HEK293 (cell line): ENCODE data around the gene TMEM81.

Experiments
- CTCF ChIA-PET: fragments of 350-600 bp; formaldehyde crosslinking; extraction: SDS; loops from one replicate; lab custom pipeline; 2021; ENCODE audit warnings: antibody characterized with exemption; lab: Yijun Ruan, JAX
- POLR2A ChIA-PET: fragments of 300-600 bp; formaldehyde crosslinking; extraction: SDS; loops from one replicate; lab custom pipeline; 2020; ENCODE audit warnings: antibody characterized with exemption, inconsistent platforms; lab: Yijun Ruan, JAX
- H3K27ac ChIP-seq: fragments of 200-500 bp; sonication (Bioruptor generic); 2 replicates; pipeline ENCODE4 v1.5.1; 2014; ENCODE audit warnings: low read depth, low read length, control low read depth, inconsistent platforms; ENCODE audit errors: extremely low read depth
- H3K36me3 ChIP-seq, 2 experiments: fragments of 200-500 bp in 1 of 2; sonication (Bioruptor generic) in 1 of 2; 1 replicate in 1 of 2; 2 replicates in 1 of 2; pipeline ENCODE4 v1.5.1; 2014 to 2017; ENCODE audit warnings: inconsistent platforms in 2 of 2, low read length in 2 of 2; ENCODE audit not compliant: control insufficient read depth in 2 of 2, insufficient read depth in 1 of 2
- H3K4me1 ChIP-seq: fragments of 200-500 bp; sonication (Bioruptor generic); 2 replicates; pipeline ENCODE4 v1.5.1; 2014; ENCODE audit warnings: mild to moderate bottlenecking, low read length, inconsistent platforms; ENCODE audit not compliant: control insufficient read depth, insufficient read depth
- H3K4me3 ChIP-seq: 2 replicates; pipeline ENCODE4 v1.5.1; 2011; ENCODE audit warnings: low read depth, mild to moderate bottlenecking, control low read depth, low read length, moderate library complexity
- H3K9me3 ChIP-seq: fragments of 200-500 bp; sonication (Bioruptor generic); 2 replicates; pipeline ENCODE4 v1.5.1; 2014; ENCODE audit warnings: low read depth, low read length, inconsistent platforms; ENCODE audit not compliant: control insufficient read depth, insufficient read depth
- BCL11B ChIP-seq: fragments of 450-650 bp; formaldehyde crosslinking; IDR thresholded peaks from 2 replicates; pipeline ENCODE4 v1.5.1; 2016; ENCODE audit warnings: low read depth, missing biosample characterization, missing genetic modification characterization
- HOXC10 ChIP-seq: sonication (generic); formaldehyde crosslinking; IDR thresholded peaks from 2 replicates; pipeline ENCODE4 v1.8.1; 2023; ENCODE audit warnings: mild to moderate bottlenecking, missing genetic modification reagents
- IKZF3 ChIP-seq: fragments of 450-650 bp; IDR thresholded peaks from 2 replicates; pipeline ENCODE4 v1.5.0; 2018; ENCODE audit warnings: missing biosample characterization, mild to moderate bottlenecking, missing genetic modification characterization, moderate library complexity
- KLF1 ChIP-seq: fragments of 450-650 bp; formaldehyde crosslinking; IDR thresholded peaks from 2 replicates; pipeline ENCODE4 v1.5.1; 2016; ENCODE audit warnings: missing biosample characterization, missing genetic modification characterization
- KLF7 ChIP-seq: fragments of 450-650 bp; formaldehyde crosslinking; IDR thresholded peaks from 2 replicates; pipeline ENCODE4 v1.5.1; 2016; ENCODE audit warnings: missing biosample characterization, missing genetic modification characterization, borderline replicate concordance
- SALL2 ChIP-seq: fragments of 450-650 bp; formaldehyde crosslinking; IDR thresholded peaks from 2 replicates; pipeline ENCODE4 v1.5.0; 2017; ENCODE audit warnings: missing biosample characterization, mild to moderate bottlenecking, missing genetic modification characterization, borderline replicate concordance
- YY1 ChIP-seq: fragments of 450-650 bp; formaldehyde crosslinking; IDR thresholded peaks from 2 replicates; pipeline ENCODE4 v1.5.1; 2018; ENCODE audit warnings: missing biosample characterization, missing genetic modification characterization
- ZBTB17 ChIP-seq: fragments of 450-650 bp; formaldehyde crosslinking; IDR thresholded peaks from 2 replicates; pipeline ENCODE4 v1.5.1; 2016; ENCODE audit warnings: missing biosample characterization, missing genetic modification characterization
- ZBTB6 ChIP-seq: fragments of 450-650 bp; formaldehyde crosslinking; IDR thresholded peaks from 2 replicates; pipeline ENCODE4 v1.5.1; 2017; ENCODE audit warnings: missing biosample characterization, missing genetic modification characterization
- ZNF121 ChIP-seq: fragments of 450-650 bp; formaldehyde crosslinking; IDR thresholded peaks from 2 replicates; pipeline ENCODE4 v1.5.1; 2016; ENCODE audit warnings: missing biosample characterization, missing genetic modification characterization
- ZNF133 ChIP-seq: fragments of 450-650 bp; formaldehyde crosslinking; IDR thresholded peaks from 2 replicates; pipeline ENCODE4 v1.5.1; 2016; ENCODE audit warnings: missing biosample characterization, missing genetic modification characterization
- ZNF169 ChIP-seq: fragments of 450-650 bp; formaldehyde crosslinking; IDR thresholded peaks from 2 replicates; pipeline ENCODE4 v1.5.1; 2016; ENCODE audit warnings: missing biosample characterization, missing genetic modification characterization
- ZNF2 ChIP-seq: fragments of 450-650 bp; formaldehyde crosslinking; IDR thresholded peaks from 2 replicates; pipeline ENCODE4 v1.5.1; 2016; ENCODE audit warnings: missing biosample characterization, missing genetic modification characterization
- ZNF211 ChIP-seq: fragments of 450-650 bp; formaldehyde crosslinking; IDR thresholded peaks from 2 replicates; pipeline ENCODE4 v1.5.1; 2016; ENCODE audit warnings: low read depth, missing biosample characterization, missing genetic modification characterization
- ZNF266 ChIP-seq: fragments of 450-650 bp; formaldehyde crosslinking; IDR thresholded peaks from 2 replicates; pipeline ENCODE4 v1.5.1; 2016; ENCODE audit warnings: missing biosample characterization, missing genetic modification characterization, low read depth
- ZNF302 ChIP-seq: fragments of 450-650 bp; formaldehyde crosslinking; IDR thresholded peaks from 2 replicates; pipeline ENCODE4 v1.5.1; 2016; ENCODE audit warnings: missing biosample characterization, missing genetic modification characterization, low read depth
- ZNF311 ChIP-seq: fragments of 450-650 bp; formaldehyde crosslinking; IDR thresholded peaks from 2 replicates; pipeline ENCODE4 v1.5.1; 2017; ENCODE audit warnings: missing biosample characterization, missing genetic modification characterization, borderline replicate concordance
- ZNF366 ChIP-seq: fragments of 450-650 bp; formaldehyde crosslinking; conservative IDR thresholded peaks from 2 replicates; pipeline ENCODE4 v1.5.1; 2016; ENCODE audit warnings: missing biosample characterization, missing genetic modification characterization
- ZNF426 ChIP-seq: fragments of 450-650 bp; formaldehyde crosslinking; IDR thresholded peaks from 2 replicates; pipeline ENCODE4 v1.5.1; 2017; ENCODE audit warnings: missing biosample characterization, missing genetic modification characterization, mild to moderate bottlenecking, inconsistent platforms, moderate library complexity
- ZNF473 ChIP-seq: fragments of 450-650 bp; formaldehyde crosslinking; IDR thresholded peaks from 2 replicates; pipeline ENCODE4 v1.5.1; 2017; ENCODE audit warnings: missing biosample characterization, missing genetic modification characterization
- ZNF544 ChIP-seq: fragments of 450-650 bp; formaldehyde crosslinking; IDR thresholded peaks from 2 replicates; pipeline ENCODE4 v1.5.0; 2017; ENCODE audit warnings: missing biosample characterization, missing genetic modification characterization
- ZNF660 ChIP-seq: fragments of 450-650 bp; IDR thresholded peaks from 2 replicates; pipeline ENCODE4 v1.5.1; 2018; ENCODE audit warnings: missing biosample characterization, mild to moderate bottlenecking, missing genetic modification characterization
- ZNF692 ChIP-seq: fragments of 450-650 bp; formaldehyde crosslinking; IDR thresholded peaks from 2 replicates; pipeline ENCODE4 v1.5.1; 2016; ENCODE audit warnings: missing biosample characterization, missing genetic modification characterization
- ZNF776 ChIP-seq: fragments of 450-650 bp; formaldehyde crosslinking; IDR thresholded peaks from 2 replicates; pipeline ENCODE4 v1.5.0; 2017; ENCODE audit warnings: missing biosample characterization, missing genetic modification characterization, borderline replicate concordance
- ZSCAN23 ChIP-seq: fragments of 450-650 bp; formaldehyde crosslinking; IDR thresholded peaks from 2 replicates; pipeline ENCODE4 v1.5.1; 2016; ENCODE audit warnings: missing biosample characterization, missing genetic modification characterization
- TF ChIP-seq, protein P1 (sequence below): fragments of 450-650 bp; formaldehyde crosslinking; IDR thresholded peaks from 2 replicates; pipeline ENCODE4 v1.5.1; 2016; ENCODE audit warnings: missing biosample characterization, missing genetic modification characterization
- TF ChIP-seq, protein P2 (sequence below): fragments of 450-650 bp; formaldehyde crosslinking; IDR thresholded peaks from 2 replicates; pipeline ENCODE4 v1.5.1; 2016; ENCODE audit warnings: missing biosample characterization, missing genetic modification characterization
- TF ChIP-seq, protein P3 (sequence below): fragments of 450-650 bp; formaldehyde crosslinking; IDR thresholded peaks from 2 replicates; pipeline ENCODE4 v1.5.1; 2016; ENCODE audit warnings: missing biosample characterization, missing genetic modification characterization

TMEM81 gene

GRCh38 chr1:205075642-205076155 is 8.6 kb downstream of the TMEM81 start (continued):
- TF ChIP-seq ZNF692 (no peak), ZNF133 (tag by site-specific recombination) (no peak)
- TF ChIP-seq, protein P1, sequence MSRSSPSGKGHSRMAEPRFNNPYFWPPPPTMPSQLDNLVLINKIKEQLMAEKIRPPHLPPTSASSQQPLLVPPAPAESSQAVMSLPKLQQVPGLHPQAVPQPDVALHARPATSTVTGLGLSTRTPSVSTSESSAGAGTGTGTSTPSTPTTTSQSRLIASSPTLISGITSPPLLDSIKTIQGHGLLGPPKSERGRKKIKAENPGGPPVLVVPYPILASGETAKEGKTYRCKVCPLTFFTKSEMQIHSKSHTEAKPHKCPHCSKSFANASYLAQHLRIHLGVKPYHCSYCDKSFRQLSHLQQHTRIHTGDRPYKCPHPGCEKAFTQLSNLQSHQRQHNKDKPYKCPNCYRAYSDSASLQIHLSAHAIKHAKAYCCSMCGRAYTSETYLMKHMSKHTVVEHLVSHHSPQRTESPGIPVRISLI (tag by site-specific recombination): no peak
- TF ChIP-seq, protein P2, sequence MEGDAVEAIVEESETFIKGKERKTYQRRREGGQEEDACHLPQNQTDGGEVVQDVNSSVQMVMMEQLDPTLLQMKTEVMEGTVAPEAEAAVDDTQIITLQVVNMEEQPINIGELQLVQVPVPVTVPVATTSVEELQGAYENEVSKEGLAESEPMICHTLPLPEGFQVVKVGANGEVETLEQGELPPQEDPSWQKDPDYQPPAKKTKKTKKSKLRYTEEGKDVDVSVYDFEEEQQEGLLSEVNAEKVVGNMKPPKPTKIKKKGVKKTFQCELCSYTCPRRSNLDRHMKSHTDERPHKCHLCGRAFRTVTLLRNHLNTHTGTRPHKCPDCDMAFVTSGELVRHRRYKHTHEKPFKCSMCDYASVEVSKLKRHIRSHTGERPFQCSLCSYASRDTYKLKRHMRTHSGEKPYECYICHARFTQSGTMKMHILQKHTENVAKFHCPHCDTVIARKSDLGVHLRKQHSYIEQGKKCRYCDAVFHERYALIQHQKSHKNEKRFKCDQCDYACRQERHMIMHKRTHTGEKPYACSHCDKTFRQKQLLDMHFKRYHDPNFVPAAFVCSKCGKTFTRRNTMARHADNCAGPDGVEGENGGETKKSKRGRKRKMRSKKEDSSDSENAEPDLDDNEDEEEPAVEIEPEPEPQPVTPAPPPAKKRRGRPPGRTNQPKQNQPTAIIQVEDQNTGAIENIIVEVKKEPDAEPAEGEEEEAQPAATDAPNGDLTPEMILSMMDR: no peak

DNA sequence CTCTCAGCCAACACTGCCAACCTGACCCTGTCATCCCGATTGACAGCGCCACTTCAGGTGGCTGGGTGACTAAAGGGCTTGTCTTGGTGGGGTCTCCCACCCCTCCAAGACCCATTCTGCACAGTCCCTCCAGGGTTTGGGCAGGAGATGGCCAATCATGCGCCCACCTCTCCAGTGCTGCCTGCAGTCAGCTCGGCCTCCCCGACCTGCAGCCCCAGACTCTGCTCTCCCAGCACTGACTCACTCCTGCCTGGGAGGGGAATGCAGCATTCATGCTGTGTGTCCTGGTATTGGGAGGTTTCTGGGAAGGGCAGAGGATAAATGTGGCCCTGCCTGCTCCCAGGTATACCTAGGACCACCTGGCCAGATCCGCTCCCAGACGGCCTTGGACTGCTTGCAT is 9.7 kb downstream of the TMEM81 start:
- Histone ChIP-seq H3K27ac (no peak overlapping the region), H3K36me3 (no peaks in the 10 kb centered on the region), H3K9me3 (no peaks in the 10 kb centered on the region), H3K4me3 (no peak overlapping the region), H3K4me1 (no peaks in the 10 kb centered on the region)
- ChIA-PET CTCF (interaction anchor here (0.7 to 7.9 kb wide), 2 partner anchors 12 to 98 kb away, joined by 3 to 60 read pairs; no protein-coding TSS in a partner anchor), POLR2A (no interaction called here)
- TF ChIP-seq KLF1 (no peak), ZNF473 (tag by site-specific recombination) (no peak), ZBTB6 (tag by site-specific recombination) (no peak), ZNF302 (tag by site-specific recombination) (no peak), ZNF366 (tag by site-specific recombination) (no peak), ZNF2 (tag by site-specific recombination) (no peak), ZNF169 (no peak), IKZF3 (tag by site-specific recombination) (no peak), HOXC10 (CRISPR knock-in tag) (no peak), ZNF660 (tag by site-specific recombination) (no peak)

- H3K36me3 ChIP-seq: no peaks in the 10 kb centered on the region
- no peaks in the 10 kb centered on the region for H3K4me1 ChIP-seq
- H3K27ac ChIP-seq: no peak overlapping the region
- H3K9me3 ChIP-seq: no peaks in the 10 kb centered on the region
- POLR2A ChIA-PET: no interaction called here
- CTCF ChIA-PET: interaction anchor here (0.7 to 7.9 kb wide), 2 partner anchors 12 to 97 kb away, joined by 3 to 60 read pairs; no protein-coding TSS in a partner anchor
- no peak overlapping the region for H3K4me3 ChIP-seq
- no peak for TF ChIP-seq ZNF311 (tag by site-specific recombination)
- no peak for TF ChIP-seq YY1 (tag by site-specific recombination)
- TF ChIP-seq, protein P3, sequence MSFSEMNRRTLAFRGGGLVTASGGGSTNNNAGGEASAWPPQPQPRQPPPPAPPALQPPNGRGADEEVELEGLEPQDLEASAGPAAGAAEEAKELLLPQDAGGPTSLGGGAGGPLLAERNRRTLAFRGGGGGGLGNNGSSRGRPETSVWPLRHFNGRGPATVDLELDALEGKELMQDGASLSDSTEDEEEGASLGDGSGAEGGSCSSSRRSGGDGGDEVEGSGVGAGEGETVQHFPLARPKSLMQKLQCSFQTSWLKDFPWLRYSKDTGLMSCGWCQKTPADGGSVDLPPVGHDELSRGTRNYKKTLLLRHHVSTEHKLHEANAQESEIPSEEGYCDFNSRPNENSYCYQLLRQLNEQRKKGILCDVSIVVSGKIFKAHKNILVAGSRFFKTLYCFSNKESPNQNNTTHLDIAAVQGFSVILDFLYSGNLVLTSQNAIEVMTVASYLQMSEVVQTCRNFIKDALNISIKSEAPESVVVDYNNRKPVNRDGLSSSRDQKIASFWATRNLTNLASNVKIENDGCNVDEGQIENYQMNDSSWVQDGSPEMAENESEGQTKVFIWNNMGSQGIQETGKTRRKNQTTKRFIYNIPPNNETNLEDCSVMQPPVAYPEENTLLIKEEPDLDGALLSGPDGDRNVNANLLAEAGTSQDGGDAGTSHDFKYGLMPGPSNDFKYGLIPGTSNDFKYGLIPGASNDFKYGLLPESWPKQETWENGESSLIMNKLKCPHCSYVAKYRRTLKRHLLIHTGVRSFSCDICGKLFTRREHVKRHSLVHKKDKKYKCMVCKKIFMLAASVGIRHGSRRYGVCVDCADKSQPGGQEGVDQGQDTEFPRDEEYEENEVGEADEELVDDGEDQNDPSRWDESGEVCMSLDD (tag by site-specific recombination): no peak
- TF ChIP-seq ZNF266 (tag by site-specific recombination): no peak
- no peak for TF ChIP-seq SALL2 (tag by site-specific recombination)
- no peak for TF ChIP-seq ZBTB17 (tag by site-specific recombination)
- no peak for TF ChIP-seq ZNF544 (tag by site-specific recombination)
- no peak for TF ChIP-seq ZSCAN23 (tag by site-specific recombination)
- TF ChIP-seq BCL11B: no peak
- no peak for TF ChIP-seq KLF7 (tag by site-specific recombination)
- no peak for TF ChIP-seq ZNF776 (tag by site-specific recombination)
- TF ChIP-seq ZNF211 (tag by site-specific recombination): no peak
- TF ChIP-seq ZNF426 (tag by site-specific recombination): no peak
- TF ChIP-seq ZNF121: no peak
Measured at GRCh38 chr1:205074084-205074483, 10.2 kb downstream of the TMEM81 start.
